ENCODE results near the gene ATRN. TPM values are rescaled to one million over a fixed set of nuclear protein-coding genes. Genes with fewer than 3 reads are reported as not detected.

ATRN gene
- total and polyA plus RNA-seq, 2 of the 8 experiments (the other 6 are each of a cell fraction or from before 2014, with no cell fraction given): 12.0 to 17.4 TPM

DNA sequence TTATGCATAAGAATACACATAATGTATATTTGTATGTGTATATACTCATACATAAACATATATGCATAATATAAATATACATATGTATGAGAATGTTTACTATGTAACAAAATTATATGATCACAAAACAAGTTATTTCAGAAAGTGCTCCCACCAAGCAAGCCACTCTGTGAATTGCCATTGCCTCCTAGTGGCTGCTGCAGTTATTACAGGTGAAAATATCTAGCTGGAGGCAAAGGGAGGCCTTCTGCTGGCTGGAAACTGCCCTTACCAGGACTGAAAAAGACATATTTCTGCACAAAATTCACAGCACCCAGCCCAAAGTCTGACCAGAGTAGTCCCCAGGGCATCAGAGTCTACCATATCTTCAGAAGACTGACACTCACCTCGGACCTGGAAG is 225.4 kb downstream of the ATRN start:
- no peak overlapping the region for H3K9ac ChIP-seq (replicated peaks in 1 of 4; ENCODE audit: extremely low read depth in 1 of 4, low read depth in 3 of 4, low read length in 3 of 4)
- no peaks in the 10 kb centered on the region for H3K36me3 ChIP-seq (ENCODE audit: control insufficient read depth in 2 of 4, insufficient read depth in 4 of 4, low read length in 3 of 4)
- H2BK15ac ChIP-seq (ENCODE audit: low read length): no peak overlapping the region
- no peak overlapping the region for H2AK5ac ChIP-seq (ENCODE audit: low read depth, low read length)
- H3K14ac ChIP-seq (ENCODE audit: insufficient read length): no peak overlapping the region
- no peak overlapping the region for H2BK12ac ChIP-seq (ENCODE audit: low read depth, low read length)
- DNase-seq (ENCODE audit: low read depth in 1 of 2, low spot score in 2 of 2) (no peak), FAIRE-seq (no peak)
- no peak overlapping the region for H3K4ac ChIP-seq (replicated peaks; ENCODE audit: insufficient read length, low read depth, low read length)
- H3K27ac ChIP-seq (ENCODE audit: low read depth, low read length): no peak overlapping the region
- H3K79me2 ChIP-seq (ENCODE audit: control insufficient read depth in 1 of 2, insufficient read depth in 2 of 2, low read length in 2 of 2): no peaks in the 10 kb centered on the region
- H2BK120ac ChIP-seq (replicated peaks; ENCODE audit: low read depth, low read length): no peak overlapping the region
- no peak overlapping the region for H3K4me3 ChIP-seq (ENCODE audit: extremely low read depth in 1 of 4, insufficient read depth in 2 of 4, low read depth in 3 of 4, low read length in 4 of 4)
- no peaks in the 10 kb centered on the region for H3K79me1 ChIP-seq (ENCODE audit: low read depth, low read length)
- H3K23me2 ChIP-seq (ENCODE audit: low read depth, low read length): no peaks in the 10 kb centered on the region
- no peak overlapping the region for H4K5ac ChIP-seq (ENCODE audit: insufficient read length, low read depth, low read length)
- no peaks in the 10 kb centered on the region for H3K27me3 ChIP-seq (replicated peaks in 1 of 4; ENCODE audit: control insufficient read depth in 3 of 4, extremely low read depth in 1 of 4, insufficient read depth in 3 of 4, low read length in 3 of 4)
- H3K4me2 ChIP-seq (ENCODE audit: insufficient read depth in 1 of 2, low read depth in 2 of 2, low read length in 2 of 2): no peak overlapping the region
- POLR2A ChIA-PET (ENCODE audit: partially characterized antibody): interaction anchor here (1.1 to 1.5 kb wide), 2 partner anchors 24 to 45 kb away, joined by 3 to 4 read pairs; no protein-coding TSS in a partner anchor
- H2BK5ac ChIP-seq (ENCODE audit: low read depth, low read length): no peak overlapping the region
- CTCF ChIA-PET (ENCODE audit: partially characterized antibody): interaction anchor here (0.6 to 45.1 kb wide), 26 partner anchors 4 to 452 kb away, joined by 3 to 1432 read pairs (median 4); partner anchors contain the start of genes ADAM33, ADISSP and SIGLEC1
- no peak overlapping the region for H3K23ac ChIP-seq (ENCODE audit: insufficient read length)
- H4K8ac ChIP-seq (ENCODE audit: extremely low read depth, insufficient read depth, low read length): no peak overlapping the region
- H3K4me1 ChIP-seq (replicated peaks in 1 of 4; ENCODE audit: control insufficient read depth in 3 of 4, insufficient read depth in 4 of 4, low read length in 3 of 4): no peaks in the 10 kb centered on the region
- H2AFZ ChIP-seq (ENCODE audit: low read length): no peak overlapping the region
- H3K9me3 ChIP-seq (ENCODE audit: insufficient read depth in 2 of 2, low read depth in 1 of 2, low read length in 1 of 2): peaks cover 4 to 6% of the 10 kb centered on the region in 2 experiments; a peak in 2 of 4 replicates
- H3K18ac ChIP-seq (ENCODE audit: extremely low read depth, low read length): no peak overlapping the region
- TF ChIP-seq BCL11A (IDR thresholded peaks at IDR 0.05; ENCODE audit: low read depth in 2 of 2, low read length in 2 of 2) (no peak), YY1 (IDR thresholded peaks at IDR 0.05; ENCODE audit: low read depth, low read length) (no peak), RAD21 (IDR thresholded peaks at IDR 0.05 in 1 of 2, conservative IDR thresholded peaks at IDR 0.05 in 1 of 2; ENCODE audit: low read depth in 2 of 2, low read length in 2 of 2) (peak; percentile 60 to 61), TEAD4 (IDR thresholded peaks at IDR 0.05; ENCODE audit: low read depth, low read length) (no peak), KDM5A (IDR thresholded peaks at IDR 0.05; ENCODE audit: low read length) (no peak), ASH2L (IDR thresholded peaks at IDR 0.05; ENCODE audit: low read length) (no peak), MAFK (IDR thresholded peaks at IDR 0.05; ENCODE audit: low read depth, low read length) (no peak), SIRT6 (IDR thresholded peaks at IDR 0.05; ENCODE audit: low read length) (no peak), NRF1 (IDR thresholded peaks at IDR 0.05; ENCODE audit: low read depth, low read length) (no peak), CREB1 (IDR thresholded peaks at IDR 0.05) (no peak)
- TF ChIP-seq, protein P1, sequence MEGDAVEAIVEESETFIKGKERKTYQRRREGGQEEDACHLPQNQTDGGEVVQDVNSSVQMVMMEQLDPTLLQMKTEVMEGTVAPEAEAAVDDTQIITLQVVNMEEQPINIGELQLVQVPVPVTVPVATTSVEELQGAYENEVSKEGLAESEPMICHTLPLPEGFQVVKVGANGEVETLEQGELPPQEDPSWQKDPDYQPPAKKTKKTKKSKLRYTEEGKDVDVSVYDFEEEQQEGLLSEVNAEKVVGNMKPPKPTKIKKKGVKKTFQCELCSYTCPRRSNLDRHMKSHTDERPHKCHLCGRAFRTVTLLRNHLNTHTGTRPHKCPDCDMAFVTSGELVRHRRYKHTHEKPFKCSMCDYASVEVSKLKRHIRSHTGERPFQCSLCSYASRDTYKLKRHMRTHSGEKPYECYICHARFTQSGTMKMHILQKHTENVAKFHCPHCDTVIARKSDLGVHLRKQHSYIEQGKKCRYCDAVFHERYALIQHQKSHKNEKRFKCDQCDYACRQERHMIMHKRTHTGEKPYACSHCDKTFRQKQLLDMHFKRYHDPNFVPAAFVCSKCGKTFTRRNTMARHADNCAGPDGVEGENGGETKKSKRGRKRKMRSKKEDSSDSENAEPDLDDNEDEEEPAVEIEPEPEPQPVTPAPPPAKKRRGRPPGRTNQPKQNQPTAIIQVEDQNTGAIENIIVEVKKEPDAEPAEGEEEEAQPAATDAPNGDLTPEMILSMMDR (IDR thresholded peaks at IDR 0.05; ENCODE audit: control extremely low read depth in 1 of 3, insufficient read depth in 1 of 3, low read depth in 1 of 3, low read length in 3 of 3): peak in 2 of 3 experiments; percentile 61 to 68; a peak in 3 of 4 replicates
- WGBS, 2 experiments (ENCODE audit: extremely low coverage in 1 of 2, insufficient coverage in 1 of 2, insufficient read length in 1 of 2, insufficient replicate concordance in 2 of 2, low coverage in 1 of 2, low lambda C conversion rate in 2 of 2, missing lambda C conversion rate in 1 of 2): 100% methylated on average over 1 of the region's 1 CpG; no CpG with 5 or more reads in 1 of the 2 experiments
- no peak overlapping the region for H3K56ac ChIP-seq (replicated peaks; ENCODE audit: insufficient read length, low read depth, low read length)
- no peaks in the 10 kb centered on the region for H4K20me1 ChIP-seq (replicated peaks in 1 of 2; ENCODE audit: control insufficient read depth in 1 of 2, insufficient read depth in 2 of 2, low read length in 2 of 2)
- H4K91ac ChIP-seq (replicated peaks; ENCODE audit: insufficient read length, low read length): no peak overlapping the region
- no peak overlapping the region for H2BK20ac ChIP-seq (ENCODE audit: low read length)

Measured in H1 (cell line).